Heart right ventricle (tissue), 16 donors: ENCODE data around the gene LMO1. TPM values are rescaled to one million over a fixed set of nuclear protein-coding genes. Genes with fewer than 3 reads are reported as not detected.

ENCODE experiments used
- ATAC-seq, 8 donors: fragments of 200-7000 bp; cut with Tn5 transposase; one replicate each; pipeline ENCODE4 v1.9.1; 2020; ENCODE audit warnings: mild to moderate bottlenecking in 8 of 8, moderate library complexity in 8 of 8, moderate number of reproducible peaks in 1 of 8
- DNase-seq, 2 donors: peaks; one replicate each; pipeline ENCODE4 v3.0.0-alpha.2; 2020
- H3K27ac ChIP-seq, 10 donors: fragments of 200-600 bp; sonication (generic) in 2 of 10; one replicate each; pipeline versions ENCODE4 v1.5.0 to v1.8.0; 2020 to 2022; ENCODE audit warnings: mild to moderate bottlenecking in 3 of 10
- H3K27me3 ChIP-seq, 7 donors: fragments of 200-600 bp; one replicate each; pipeline ENCODE4 v1.8.0; 2021 to 2022; ENCODE audit warnings: mild to moderate bottlenecking in 2 of 7
- H3K36me3 ChIP-seq, 9 donors: fragments of 200-600 bp; sonication (generic) in 1 of 9; one replicate each; pipeline versions ENCODE4 v1.5.0 to v1.8.0; 2020 to 2022; ENCODE audit warnings: mild to moderate bottlenecking in 2 of 9
- H3K4me1 ChIP-seq, 9 donors: fragments of 200-600 bp; sonication (generic) in 1 of 9; one replicate each; pipeline versions ENCODE4 v1.5.0 to v1.8.0; 2020 to 2022; ENCODE audit warnings: mild to moderate bottlenecking in 4 of 9
- H3K4me3 ChIP-seq, 10 donors: fragments of 200-600 bp; sonication (generic) in 2 of 10; one replicate each; pipeline versions ENCODE4 v1.5.0 to v1.8.0; 2020 to 2022; ENCODE audit warnings: mild to moderate bottlenecking in 7 of 10, moderate library complexity in 2 of 10
- H3K9me3 ChIP-seq, 11 donors: fragments of 200-600 bp in 10 of 11; sonication (generic) in 2 of 11; one replicate each; pipeline versions ENCODE4 v1.5.0 to v1.8.0; 2013 to 2022; ENCODE audit warnings: mild to moderate bottlenecking in 2 of 11, control low read depth in 1 of 11, moderate library complexity in 1 of 11
- CTCF ChIP-seq, 9 donors: fragments of 200-600 bp; sonication (generic) in 2 of 9; IDR thresholded peaks; one replicate each; pipeline versions ENCODE4 v1.5.0 to v1.8.0; 2021 to 2022; ENCODE audit warnings: antibody characterized with exemption in 9 of 9, mild to moderate bottlenecking in 5 of 9, moderate library complexity in 1 of 9
- WGBS, 2 donors: extraction: QIAGEN DNeasy Blood & Tissue Kit; methylation state at CpG; one replicate each; pipeline ENCODE4 v1.1.7; 2013; ENCODE audit warnings: inconsistent platforms in 1 of 2; 5-methylcytosine and 5-hydroxymethylcytosine counted together
- intact Hi-C, 10 donors: fragments of 100-400 bp; cut with DNase I; formaldehyde crosslinking; loops; one replicate each; pipeline versions ENCODE4 v1.11.1 to v1.14.2; 2022
- polyA plus RNA-seq, 2 donors: library from polyadenylated mRNA; stranded (reverse); fragments of 200-250 nt; gene quantifications; one replicate each; pipeline ENCODE4 v1.2.3, GENCODE V29; 2013
- total RNA-seq, 10 donors: library from RNA; stranded (reverse); fragmentation: NEBNext Ultra II Directional in 3 of 10; extraction: Animal tissue kit (Norgen Biotek cat#: 25700) in 3 of 10; gene quantifications; one replicate each; pipeline versions ENCODE4 v1.2.1 to v1.2.4, GENCODE V29; 2021 to 2023
- donor health status: Arrhythmogenic right ventricular cardiomyopathy.
- donor health status: ischemic (EF 13 %, LVEDD 7.1; RV severe dilation, severe dysfunction).
- donor health status: healthy with polysubstance abuse.
- donor health status: DM: no; HTN: yes; CAD: no.
- donor health status: DM: no; HTN: no; CAD: no.
- donor health status: ischemic (EF 25% LVEDD 6.9; RV normal size, moderate dysfunction).
- donor health status: ischemic (EF 25% LVEDD 5.7; RV mildly dilated, moderate dysfunction).
- donor health status: healthy.
- donor health status: DM: yes; HTN: yes; CAD: no.
- donor health status: Ischemic cardiomyopathy.
- donor health status: ischemic (EF 35%, LVEDD 5.7; RV mildly dilated, moderate dysfunction).
- donor health status: nonischemic (EF 11% LVEDD 7.7; RV severe dilation, severe dysfunction).
- donor health status: DM: yes; HTN: yes; CAD: no.
- donor health status: PGD.
- donor health status: ischemic (EF 29% LVEDD 5.4; RV normal size, mild dysfunction).
- donor health status: nonischemic (EF 23%, LVEDD 6.1; RV moderate dilation, normal function).

The LMO1 gene
- total and polyA plus RNA-seq, 12 donors: 0.55 to 6.6 (median 2.4) TPM

GRCh38 chr11:8309862-8310261, 46.2 kb upstream of the LMO1 start:
- 39 to 41% methylated on average over 3 of the region's 3 CpGs for WGBS, 2 donors
- peaks cover 0 to 13% (median 0%) of the 10 kb centered on the region in 11 donors for H3K9me3 ChIP-seq

GRCh38 chr11:8309311-8309710, 45.6 kb upstream of the LMO1 start:
- H3K27me3 ChIP-seq: peaks cover 0 to 3% (median 0%) of the 10 kb centered on the region in 7 donors
- peaks cover 0 to 19% (median 0%) of the 10 kb centered on the region in 11 donors for H3K9me3 ChIP-seq
- ATAC-seq (no peak), DNase-seq (no peak)
- H3K4me1 ChIP-seq: no peaks in the 10 kb centered on the region
- H3K36me3 ChIP-seq: no peaks in the 10 kb centered on the region
- H3K27ac ChIP-seq: no peak overlapping the region
- H3K4me3 ChIP-seq: no peak overlapping the region
- intact Hi-C loops: loop anchor here in 1 of 10 donors (10.0 kb wide), 1 partner anchor 85 kb away; no protein-coding TSS in a partner anchor
- TF ChIP-seq CTCF (IDR thresholded peaks at IDR 0.05): no peak
- 84 to 90% methylated on average over 9 of the region's 9 CpGs for WGBS, 2 donors

More at GRCh38 chr11:8309862-8310261, 46.2 kb upstream of the LMO1 start:
- no peaks in the 10 kb centered on the region for H3K4me1 ChIP-seq
- H3K4me3 ChIP-seq: no peak overlapping the region
- no peak overlapping the region for H3K27ac ChIP-seq
- no peaks in the 10 kb centered on the region for H3K36me3 ChIP-seq
- DNase-seq: no peak
- intact Hi-C loops: loop anchor here in 5 of 10 donors (5.0 to 10.0 kb wide), 2 partner anchors 83 to 85 kb away; no protein-coding TSS in a partner anchor
- peaks cover 0 to 3% (median 0%) of the 10 kb centered on the region in 7 donors for H3K27me3 ChIP-seq
- ATAC-seq: peak in 6 of 8 donors; percentile 46 to 79 (median 53)
- TF ChIP-seq CTCF (IDR thresholded peaks at IDR 0.05): peak in 7 of 9 donors; percentile 21 to 49 (median 37)

- H3K27me3 ChIP-seq: no peaks in the 10 kb centered on the region
- DNase-seq (no peak), ATAC-seq (no peak)
- no peak overlapping the region for H3K27ac ChIP-seq
- TF ChIP-seq CTCF (IDR thresholded peaks at IDR 0.05): no peak
- H3K4me3 ChIP-seq: no peak overlapping the region
- intact Hi-C loops: loop anchor here in 1 of 10 donors (10.0 kb wide), 1 partner anchor 83 kb away; no protein-coding TSS in a partner anchor
- peaks cover 0 to 32% (median 4%) of the 10 kb centered on the region in 11 donors for H3K9me3 ChIP-seq
- H3K4me1 ChIP-seq: no peaks in the 10 kb centered on the region
- no peaks in the 10 kb centered on the region for H3K36me3 ChIP-seq
- 93 to 96% methylated on average over 8 of the region's 8 CpGs for WGBS, 2 donors
Observed at GRCh38 chr11:8307601-8308000, 43.9 kb upstream of the LMO1 start.

- no peak for ATAC-seq
- no peaks in the 10 kb centered on the region for H3K27me3 ChIP-seq
- H3K36me3 ChIP-seq: no peaks in the 10 kb centered on the region
- no peak for TF ChIP-seq CTCF (IDR thresholded peaks at IDR 0.05)
- intact Hi-C loops: loop anchor here in 1 of 10 donors (10.0 kb wide), 1 partner anchor 77 kb away; no protein-coding TSS in a partner anchor
- DNase-seq: no peak
- no peak overlapping the region for H3K4me3 ChIP-seq
- WGBS, 2 donors: 76 to 84% methylated on average over 2 of the region's 2 CpGs
- H3K27ac ChIP-seq: no peak overlapping the region
- peaks cover 0 to 32% (median 4%) of the 10 kb centered on the region in 11 donors for H3K9me3 ChIP-seq
- H3K4me1 ChIP-seq: peaks cover 0 to 4% (median 0%) of the 10 kb centered on the region in 9 donors
Observed at GRCh38 chr11:8301622-8302021, 37.9 kb upstream of the LMO1 start.
